WTC11 (cell line): Measurements from ENCODE around the gene OBP2B. TPM values are rescaled to one million over a fixed set of nuclear protein-coding genes. Genes with fewer than 3 reads are reported as not detected.
"Not testable (repeated sequence)": the region's sequence is repeated elsewhere in the genome, so short reads cannot be mapped to it uniquely, and the experiment has no call there.

ENCODE experiments used
- ATAC-seq: fragments of 200-7000 bp; cut with Tn5 transposase; 2 replicates; pipeline ENCODE4 v1.10.0; 2021; ENCODE audit warnings: mild to moderate bottlenecking, moderate library complexity
- CTCF ChIA-PET: fragments of 300-600 bp; sonication (Branson Sonifier 250); formaldehyde crosslinking; loops from one replicate; lab custom pipeline; 2021; ENCODE audit warnings: antibody characterized with exemption; lab: Charles Lee
- POLR2A ChIA-PET: fragments of 350-600 bp; sonication (Branson Sonifier 250); formaldehyde crosslinking; loops from one replicate; lab custom pipeline; 2021; ENCODE audit warnings: antibody characterized with exemption; lab: Charles Lee
- DNase-seq: peaks from one replicate; pipeline ENCODE4 v3.0.0; 2021; ENCODE audit warnings: low spot score
- H3K27ac Mint-ChIP-seq: 2 replicates; pipeline ENCODE4 v1.8.0; 2021; ENCODE audit warnings: mixed read lengths
- H3K27me3 Mint-ChIP-seq: 2 replicates; pipeline ENCODE4 v1.8.0; 2021; ENCODE audit warnings: low read depth, mild to moderate bottlenecking, moderate library complexity, mixed read lengths
- H3K36me3 Mint-ChIP-seq: 2 replicates; pipeline ENCODE4 v1.8.0; 2021; ENCODE audit warnings: mixed read lengths
- H3K4me1 Mint-ChIP-seq: 2 replicates; pipeline ENCODE4 v1.8.0; 2022; ENCODE audit warnings: mixed read lengths
- H3K4me3 Mint-ChIP-seq: 2 replicates; pipeline ENCODE4 v1.8.0; 2021; ENCODE audit warnings: mild to moderate bottlenecking, moderate library complexity, mixed read lengths
- H3K9me3 Mint-ChIP-seq: 2 replicates; pipeline ENCODE4 v1.8.0; 2021; ENCODE audit warnings: mixed read lengths
- ATF1 ChIP-seq: sonication (generic); formaldehyde crosslinking; IDR thresholded peaks from 2 replicates; pipeline ENCODE4 v1.8.1; 2023; ENCODE audit warnings: mild to moderate bottlenecking, moderate library complexity, missing genetic modification reagents
- CDX4 ChIP-seq: fragments of 250-450 bp; sonication (Bioruptor Pico); IDR thresholded peaks from 2 replicates; pipeline ENCODE4 v1.9.0; 2021; ENCODE audit warnings: moderate library complexity, mild to moderate bottlenecking, inconsistent platforms, borderline replicate concordance
- CREB1 ChIP-seq: sonication (generic); formaldehyde crosslinking; IDR thresholded peaks from 2 replicates; pipeline ENCODE4 v1.8.0; 2023; ENCODE audit warnings: mild to moderate bottlenecking, missing genetic modification reagents
- E2F5 ChIP-seq: sonication (generic); formaldehyde crosslinking; IDR thresholded peaks from 2 replicates; pipeline ENCODE4 v1.8.1; 2022; ENCODE audit warnings: mild to moderate bottlenecking, moderate library complexity, missing genetic modification reagents
- ELF4 ChIP-seq: sonication (generic); formaldehyde crosslinking; IDR thresholded peaks from 2 replicates; pipeline ENCODE4 v1.8.1; 2022; ENCODE audit warnings: low read depth, mild to moderate bottlenecking, moderate library complexity, missing genetic modification reagents
- IRF1 ChIP-seq: sonication (generic); formaldehyde crosslinking; IDR thresholded peaks from 2 replicates; pipeline ENCODE4 v1.8.0; 2023; ENCODE audit warnings: missing genetic modification reagents
- NFE2L1 ChIP-seq: sonication (generic); formaldehyde crosslinking; IDR thresholded peaks from 2 replicates; pipeline ENCODE4 v1.8.1; 2023; ENCODE audit warnings: missing genetic modification reagents
- NFYB ChIP-seq: sonication (generic); formaldehyde crosslinking; conservative IDR thresholded peaks from 2 replicates; pipeline ENCODE4 v1.8.0; 2022; ENCODE audit warnings: low read depth, missing genetic modification reagents
- SP1 ChIP-seq: sonication (generic); formaldehyde crosslinking; conservative IDR thresholded peaks from 2 replicates; pipeline ENCODE4 v1.8.1; 2022; ENCODE audit warnings: missing genetic modification reagents
- TEAD1 ChIP-seq: sonication (generic); formaldehyde crosslinking; IDR thresholded peaks from 2 replicates; pipeline ENCODE4 v1.8.0; 2022; ENCODE audit warnings: mild to moderate bottlenecking, missing genetic modification reagents
- ZBTB21 ChIP-seq: sonication (generic); formaldehyde crosslinking; IDR thresholded peaks from 2 replicates; pipeline ENCODE4 v1.8.1; 2023; ENCODE audit warnings: mild to moderate bottlenecking, missing genetic modification reagents, borderline replicate concordance
- ZNF423 ChIP-seq: fragments of 250-450 bp; sonication (Bioruptor Pico); IDR thresholded peaks from 2 replicates; pipeline ENCODE4 v2.1.2; 2022; ENCODE audit warnings: mild to moderate bottlenecking, moderate library complexity
- total RNA-seq: library from RNA; stranded (reverse); gene quantifications from 3 replicates; pipeline ENCODE4 v1.2.3, GENCODE V29; 2021
- TF ChIP-seq, protein P1 (sequence below): sonication (generic); formaldehyde crosslinking; IDR thresholded peaks from 2 replicates; pipeline ENCODE4 v1.8.1; 2022; ENCODE audit warnings: low read depth, missing genetic modification reagents, borderline replicate concordance
- TF ChIP-seq, protein P2 (sequence below): sonication (generic); formaldehyde crosslinking; IDR thresholded peaks from 2 replicates; pipeline ENCODE4 v1.8.0; 2022; ENCODE audit warnings: mild to moderate bottlenecking, missing genetic modification reagents
- TF ChIP-seq, protein P3 (sequence below): fragments of 250-450 bp; sonication (Bioruptor Pico); conservative IDR thresholded peaks from 2 replicates; pipeline ENCODE4 v1.9.0; 2021; ENCODE audit warnings: mild to moderate bottlenecking
- TF ChIP-seq, protein P4 (sequence below): sonication (generic); formaldehyde crosslinking; IDR thresholded peaks from 2 replicates; pipeline ENCODE4 v1.8.1; 2022; ENCODE audit warnings: low read depth, mild to moderate bottlenecking, moderate library complexity, missing genetic modification reagents, borderline replicate concordance

OBP2B gene
- total RNA-seq, 1 experiment from 2014 or later, result not detected

GRCh38 chr9:133234577-133235322, 25.7 kb upstream of the OBP2B start:
- ChIA-PET POLR2A (no interaction called here), CTCF (interaction anchor here (1.3 kb wide), 1 partner anchor 49 kb away, joined by 4 read pairs; no protein-coding TSS in a partner anchor)
- Mint-ChIP-seq H3K9me3 (peaks cover 8% of the 10 kb centered on the region), H3K4me1 (peaks cover 4% of the 10 kb centered on the region), H3K36me3 (no peaks in the 10 kb centered on the region), H3K4me3 (no peak overlapping the region), H3K27me3 (peaks cover 45% of the 10 kb centered on the region), H3K27ac (no peak overlapping the region)
- TF ChIP-seq ZNF423 (CRISPR knock-in tag) (no peak), CREB1 (CRISPR knock-in tag) (no peak), IRF1 (CRISPR knock-in tag) (no peak), NFYB (CRISPR knock-in tag) (no peak), SP1 (CRISPR knock-in tag) (no peak), CDX4 (CRISPR knock-in tag) (no peak), E2F5 (CRISPR knock-in tag) (no peak)
- TF ChIP-seq, protein P1, sequence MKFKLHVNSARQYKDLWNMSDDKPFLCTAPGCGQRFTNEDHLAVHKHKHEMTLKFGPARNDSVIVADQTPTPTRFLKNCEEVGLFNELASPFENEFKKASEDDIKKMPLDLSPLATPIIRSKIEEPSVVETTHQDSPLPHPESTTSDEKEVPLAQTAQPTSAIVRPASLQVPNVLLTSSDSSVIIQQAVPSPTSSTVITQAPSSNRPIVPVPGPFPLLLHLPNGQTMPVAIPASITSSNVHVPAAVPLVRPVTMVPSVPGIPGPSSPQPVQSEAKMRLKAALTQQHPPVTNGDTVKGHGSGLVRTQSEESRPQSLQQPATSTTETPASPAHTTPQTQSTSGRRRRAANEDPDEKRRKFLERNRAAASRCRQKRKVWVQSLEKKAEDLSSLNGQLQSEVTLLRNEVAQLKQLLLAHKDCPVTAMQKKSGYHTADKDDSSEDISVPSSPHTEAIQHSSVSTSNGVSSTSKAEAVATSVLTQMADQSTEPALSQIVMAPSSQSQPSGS (CRISPR knock-in tag), result no peak
- TF ChIP-seq, protein P2, sequence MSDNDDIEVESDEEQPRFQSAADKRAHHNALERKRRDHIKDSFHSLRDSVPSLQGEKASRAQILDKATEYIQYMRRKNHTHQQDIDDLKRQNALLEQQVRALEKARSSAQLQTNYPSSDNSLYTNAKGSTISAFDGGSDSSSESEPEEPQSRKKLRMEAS, result no peak
- TF ChIP-seq, protein P3, sequence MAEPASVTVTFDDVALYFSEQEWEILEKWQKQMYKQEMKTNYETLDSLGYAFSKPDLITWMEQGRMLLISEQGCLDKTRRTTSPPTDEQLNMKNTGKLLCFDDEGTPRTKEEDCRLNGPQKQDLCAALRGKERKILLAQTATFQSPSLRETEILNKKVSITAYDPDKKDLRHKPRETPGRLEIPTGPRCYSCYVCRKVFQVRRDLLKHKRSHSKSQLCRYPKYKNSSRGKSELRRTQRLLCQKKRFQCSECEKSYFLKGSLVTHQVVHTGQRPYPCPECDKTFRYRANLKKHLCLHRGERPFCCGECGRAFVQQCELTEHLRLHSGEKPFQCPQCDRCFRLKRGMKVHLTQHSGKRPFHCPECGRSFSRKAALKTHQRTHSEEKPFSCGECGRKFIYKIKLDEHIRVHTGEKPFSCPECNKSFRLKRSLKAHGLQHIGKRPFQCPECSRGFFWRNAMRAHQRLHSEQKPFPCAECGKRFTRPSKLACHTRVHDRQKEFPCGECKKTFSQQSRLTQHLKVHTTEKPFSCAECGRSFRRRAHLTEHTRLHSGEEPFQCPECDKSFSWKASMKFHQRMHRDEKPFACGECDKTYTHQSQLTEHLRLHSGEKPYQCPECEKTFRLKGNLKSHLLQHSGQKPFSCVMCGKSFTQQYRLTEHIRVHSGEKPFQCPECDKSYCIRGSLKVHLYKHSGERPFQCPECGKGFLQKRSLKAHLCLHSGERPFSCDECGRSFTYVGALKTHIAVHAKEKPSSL, result no peak
- TF ChIP-seq, protein P4, sequence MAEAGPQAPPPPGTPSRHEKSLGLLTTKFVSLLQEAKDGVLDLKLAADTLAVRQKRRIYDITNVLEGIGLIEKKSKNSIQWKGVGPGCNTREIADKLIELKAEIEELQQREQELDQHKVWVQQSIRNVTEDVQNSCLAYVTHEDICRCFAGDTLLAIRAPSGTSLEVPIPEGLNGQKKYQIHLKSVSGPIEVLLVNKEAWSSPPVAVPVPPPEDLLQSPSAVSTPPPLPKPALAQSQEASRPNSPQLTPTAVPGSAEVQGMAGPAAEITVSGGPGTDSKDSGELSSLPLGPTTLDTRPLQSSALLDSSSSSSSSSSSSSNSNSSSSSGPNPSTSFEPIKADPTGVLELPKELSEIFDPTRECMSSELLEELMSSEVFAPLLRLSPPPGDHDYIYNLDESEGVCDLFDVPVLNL, result no peak
- DNase-seq (no peak), ATAC-seq (no peak)

DNA sequence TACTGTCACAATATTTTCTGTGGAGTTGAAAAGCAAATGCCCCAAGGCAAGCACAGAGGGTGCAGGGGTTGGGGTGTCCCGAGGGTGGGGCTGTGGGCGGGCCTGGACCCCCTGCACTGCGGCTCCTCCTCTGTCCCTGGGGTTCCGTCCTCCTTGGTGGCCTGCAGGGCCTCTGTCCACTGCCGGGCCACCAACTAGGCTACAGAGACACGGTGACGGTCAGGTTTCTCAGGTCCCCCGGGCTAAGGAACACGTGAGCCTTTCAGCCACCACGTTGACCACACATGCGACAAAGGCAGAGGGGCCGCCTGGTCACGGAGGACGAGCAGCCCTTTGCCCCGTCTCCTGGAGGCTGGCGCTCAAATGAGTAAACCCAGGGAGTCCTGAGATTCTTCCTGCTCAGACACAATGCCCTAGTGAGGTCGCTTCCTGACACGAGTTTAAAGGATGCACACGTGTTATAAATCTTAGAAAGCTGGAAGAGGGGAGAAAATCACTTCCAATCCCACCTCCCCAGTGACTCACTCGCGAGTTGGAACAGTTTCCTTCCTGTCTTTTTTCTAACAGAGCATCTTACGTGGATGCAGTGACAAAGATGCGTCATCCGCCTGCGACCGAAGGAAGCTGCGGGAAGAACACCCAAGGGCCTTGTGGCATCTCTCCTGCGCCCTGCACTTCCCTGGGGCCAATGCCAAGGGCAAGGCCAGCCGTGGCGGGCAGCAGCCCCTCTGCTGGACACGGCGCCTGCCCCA, 24.8 kb upstream of the OBP2B start:
- H3K27me3 Mint-ChIP-seq, result peaks cover 50% of the 10 kb centered on the region
- no peak for ATAC-seq
- H3K36me3 Mint-ChIP-seq, result no peaks in the 10 kb centered on the region
- TF ChIP-seq NFE2L1 (no peak), ELF4 (CRISPR knock-in tag) (no peak), ATF1 (CRISPR knock-in tag) (no peak), ZBTB21 (CRISPR knock-in tag) (no peak), TEAD1 (CRISPR knock-in tag) (no peak)
- H3K4me1 Mint-ChIP-seq, result peaks cover 4% of the 10 kb centered on the region
- CTCF ChIA-PET, result no interaction called here
- H3K4me3 Mint-ChIP-seq, result no peak overlapping the region
- H3K9me3 Mint-ChIP-seq, result peaks cover 9% of the 10 kb centered on the region
- POLR2A ChIA-PET, result no interaction called here
- no peak for DNase-seq
- no peak overlapping the region for H3K27ac Mint-ChIP-seq

GRCh38 chr9:133231934-133232568, 23.0 kb upstream of the OBP2B start:
- DNase-seq, H3K27ac Mint-ChIP-seq, POLR2A ChIA-PET, H3K9me3 Mint-ChIP-seq, H3K4me1 Mint-ChIP-seq, H3K4me3 Mint-ChIP-seq, ATAC-seq, CTCF ChIA-PET, H3K36me3 Mint-ChIP-seq: not testable (repeated sequence)
- peaks cover 39% of the 10 kb centered on the region for H3K27me3 Mint-ChIP-seq
